Mesodermal cell (in vitro differentiated cells): Measurements from ENCODE around the gene TULP3.
A peak's percentile ranks its signal among the peaks of the same experiment; 100 is the strongest.

ENCODE experiments used
- H3K27ac ChIP-seq: 2 replicates; pipeline ENCODE4 v1.7.0; 2013; ENCODE audit warnings: mild to moderate bottlenecking, low read depth, low read length, moderate library complexity; ENCODE audit not compliant: severe bottlenecking
- H3K36me3 ChIP-seq: 2 replicates; pipeline ENCODE4 v1.7.1; 2013; ENCODE audit warnings: mild to moderate bottlenecking, low read length, moderate library complexity; ENCODE audit not compliant: control insufficient read depth, insufficient read depth
- H3K4me1 ChIP-seq: one replicate; pipeline ENCODE4 v1.7.1; 2013; ENCODE audit warnings: mild to moderate bottlenecking, low read length; ENCODE audit not compliant: insufficient read depth, control insufficient read depth, poor library complexity, severe bottlenecking
- H3K4me3 ChIP-seq: 2 replicates; pipeline ENCODE4 v1.7.0; 2013; ENCODE audit warnings: low read length, control low read depth, mild to moderate bottlenecking; ENCODE audit not compliant: insufficient read depth, poor library complexity, severe bottlenecking; ENCODE audit errors: extremely low read depth
- H3K9me3 ChIP-seq: 2 replicates; pipeline ENCODE4 v1.7.1; 2013; ENCODE audit warnings: mild to moderate bottlenecking, low read length, moderate library complexity; ENCODE audit not compliant: control insufficient read depth
- WGBS, 2 experiments: methylation state at CpG; one replicate each; pipeline ENCODE4 v1.1.5; 2013; ENCODE audit warnings: missing lambda C conversion rate in 2 of 2; ENCODE audit not compliant: insufficient coverage in 2 of 2; 5-methylcytosine and 5-hydroxymethylcytosine counted together

Gene TULP3

DNA sequence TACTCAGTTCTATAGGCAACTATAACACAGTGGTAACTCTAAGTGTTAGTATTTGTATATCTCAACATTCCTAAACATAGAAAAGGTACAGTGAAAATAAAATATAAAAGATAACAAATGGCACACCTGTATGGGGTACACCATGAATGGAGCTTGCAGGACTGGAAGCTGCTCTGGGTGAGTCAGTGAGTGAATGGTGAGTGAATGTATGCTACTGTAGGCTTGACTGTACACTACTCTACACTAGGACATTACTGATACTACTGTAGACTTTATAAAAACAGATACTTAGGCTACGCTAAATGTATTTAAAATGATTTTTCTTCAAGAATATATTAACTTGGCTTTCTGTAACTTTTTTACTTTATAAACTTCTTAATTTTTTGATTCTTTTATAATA, 94.0 kb downstream of the TULP3 start:
- Histone ChIP-seq H3K27ac (no peak overlapping the region), H3K9me3 (peaks cover 12% of the 10 kb centered on the region), H3K4me1 (no peaks in the 10 kb centered on the region), H3K36me3 (peaks cover 66% of the 10 kb centered on the region), H3K4me3 (no peak overlapping the region)
- WGBS, 2 experiments, result no CpG with 5 or more reads among the region's 1 CpG

- no peak overlapping the region for H3K4me3 ChIP-seq
- peak overlapping the region; percentile 10 for H3K27ac ChIP-seq
- H3K9me3 ChIP-seq, result peaks cover 14% of the 10 kb centered on the region
- peaks cover 62% of the 10 kb centered on the region for H3K36me3 ChIP-seq
- H3K4me1 ChIP-seq, result no peaks in the 10 kb centered on the region
- whole genome bisulfite sequencing, 2 experiments, result 80 to 100% methylated on average over 2 to 3 of the region's 3 CpGs
Measured at GRCh38 chr12:2986876-2987275, 96.2 kb downstream of the TULP3 start.

DNA sequence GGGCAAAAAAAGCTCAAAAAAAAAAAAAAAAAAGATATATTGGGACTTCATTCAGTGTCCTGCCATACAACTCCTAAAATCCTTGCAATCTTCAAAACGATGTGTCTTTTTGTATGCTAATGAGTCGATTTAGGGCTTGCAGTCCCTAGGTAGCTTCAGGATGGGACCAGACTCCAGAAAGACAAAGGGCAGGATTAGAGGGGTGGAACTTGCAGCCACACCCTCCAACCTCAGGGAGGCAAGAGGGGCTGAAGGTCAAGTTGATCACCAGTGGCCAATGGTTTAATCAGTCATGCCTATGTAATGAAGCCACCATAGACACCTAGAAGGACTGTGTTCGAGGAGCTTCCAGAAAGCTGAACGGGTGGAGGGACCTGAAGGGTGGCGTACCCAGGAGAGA, 97.8 kb downstream of the TULP3 start:
- Histone ChIP-seq H3K4me1 (no peaks in the 10 kb centered on the region), H3K36me3 (peaks cover 60% of the 10 kb centered on the region), H3K4me3 (no peak overlapping the region), H3K27ac (no peak overlapping the region), H3K9me3 (peaks cover 14% of the 10 kb centered on the region)
- WGBS, 2 experiments, result 92 to 97% methylated on average over 3 of the region's 5 CpGs
